K562 (cell line): Measurements from ENCODE around the gene NCOA6. TPM values are rescaled to one million over a fixed set of nuclear protein-coding genes. Genes with fewer than 3 reads are reported as not detected.

Experiments
- BHLHE40 ChIP-seq: IDR thresholded peaks from 2 replicates; pipeline ENCODE4 v1.6.1; 2011; ENCODE audit warnings: low read length, improper control_type of control experiment
- CEBPG ChIP-seq, 3 experiments: fragments of 200-800 bp in 1 of 3; sonication (Bioruptor generic) in 1 of 3; sonication (generic) in 1 of 3; formaldehyde crosslinking in 1 of 3; IDR thresholded peaks in 2 of 3; conservative IDR thresholded peaks in 1 of 3; 2 replicates each; pipeline versions ENCODE4 v1.6.1 to v1.8.0; 2016 to 2022; ENCODE audit warnings: missing compliant biosample characterization in 2 of 3, missing genetic modification characterization in 2 of 3, mild to moderate bottlenecking in 1 of 3, missing genetic modification reagents in 1 of 3
- ETS1 ChIP-seq: conservative IDR thresholded peaks from 2 replicates; pipeline ENCODE4 v1.6.1; 2011; ENCODE audit warnings: low read depth, mild to moderate bottlenecking, low read length; ENCODE audit not compliant: control insufficient read depth
- HSF4 ChIP-seq: fragments of 250-450 bp; sonication (Bioruptor Pico); IDR thresholded peaks from 2 replicates; pipeline ENCODE4 v2.1.2; 2022; ENCODE audit warnings: mild to moderate bottlenecking, moderate library complexity, borderline replicate concordance
- MED1 ChIP-seq: sonication (generic); formaldehyde crosslinking; IDR thresholded peaks from 2 replicates; pipeline ENCODE4 v1.8.1; 2023; ENCODE audit warnings: missing genetic modification reagents, borderline replicate concordance
- MTF1 ChIP-seq: fragments of 250-450 bp; sonication (Bioruptor Pico); IDR thresholded peaks from 2 replicates; pipeline ENCODE4 v1.9.0; 2021; ENCODE audit warnings: moderate library complexity, mild to moderate bottlenecking, inconsistent platforms, borderline replicate concordance
- NR2C1 ChIP-seq, 2 experiments: fragments of 450-650 bp; IDR thresholded peaks; 2 replicates each; pipeline ENCODE4 v1.6.1; 2017; ENCODE audit warnings: mild to moderate bottlenecking in 2 of 2, antibody characterized with exemption in 1 of 2, inconsistent platforms in 1 of 2, missing compliant biosample characterization in 1 of 2, missing genetic modification characterization in 1 of 2
- RBM22 ChIP-seq: fragments of 200-400 bp; formaldehyde crosslinking; IDR thresholded peaks from 2 replicates; pipeline ENCODE4 v1.6.1; 2018; ENCODE audit warnings: low read length, low read depth; ENCODE audit not compliant: poor library complexity, severe bottlenecking
- RFX5 ChIP-seq: IDR thresholded peaks from 2 replicates; pipeline ENCODE4 v1.6.1; 2011; ENCODE audit warnings: low read depth, mild to moderate bottlenecking, improper control_type of control experiment, low read length
- SIRT6 ChIP-seq: IDR thresholded peaks from one replicate; pipeline ENCODE4 v1.6.1; 2012; ENCODE audit warnings: low read depth, mild to moderate bottlenecking, control low read depth, inconsistent platforms, low read length, moderate library complexity
- SMAD4 ChIP-seq: fragments of 250-450 bp; sonication (Bioruptor Pico); conservative IDR thresholded peaks from 2 replicates; pipeline ENCODE4 v1.8.0; 2021; ENCODE audit warnings: inconsistent platforms, mild to moderate bottlenecking, moderate library complexity
- SP1 ChIP-seq: sonication (generic); formaldehyde crosslinking; IDR thresholded peaks from 2 replicates; pipeline ENCODE4 v1.8.1; 2022; ENCODE audit warnings: mild to moderate bottlenecking, missing genetic modification reagents
- TBL1XR1 ChIP-seq, 2 experiments: IDR thresholded peaks; 2 replicates each; pipeline ENCODE4 v1.6.1; 2012; ENCODE audit warnings: improper control_type of control experiment in 2 of 2, low read length in 2 of 2, mild to moderate bottlenecking in 1 of 2
- TFE3 ChIP-seq: fragments of 450-650 bp; formaldehyde crosslinking; IDR thresholded peaks from 2 replicates; pipeline ENCODE4 v1.4.0; 2020; ENCODE audit warnings: mild to moderate bottlenecking, mixed read lengths
- ZBTB2 ChIP-seq: fragments of 450-650 bp; IDR thresholded peaks from 2 replicates; pipeline ENCODE4 v1.6.1; 2016; ENCODE audit warnings: antibody characterized with exemption
- ZMIZ1 ChIP-seq, 2 experiments: fragments of 150-350 bp in 1 of 2; IDR thresholded peaks; 2 replicates each; pipeline ENCODE4 v1.6.1; 2012 to 2016; ENCODE audit warnings: low read depth in 2 of 2, low read length in 2 of 2, mild to moderate bottlenecking in 1 of 2, moderate library complexity in 1 of 2
- ZNF263 ChIP-seq: sonication (generic); formaldehyde crosslinking; IDR thresholded peaks from 2 replicates; pipeline ENCODE4 v1.8.0; 2022; ENCODE audit warnings: mild to moderate bottlenecking, missing genetic modification reagents, borderline replicate concordance
- ZNF282 ChIP-seq: sonication (generic); formaldehyde crosslinking; IDR thresholded peaks from 2 replicates; pipeline ENCODE4 v1.8.1; 2023; ENCODE audit warnings: missing genetic modification reagents
- ZNF384 ChIP-seq: IDR thresholded peaks from 2 replicates; pipeline ENCODE4 v1.6.1; 2012; ENCODE audit warnings: low read depth, low read length, improper control_type of control experiment
- polyA plus RNA-seq, 8 experiments: library from polyadenylated mRNA; depleted of rRNA in 4 of 8; stranded (reverse) in 5 of 8; unstranded in 3 of 8; fragments of >200 nt; fragmentation: Nextera tagmentation in 2 of 8; fragmentation: Illumina TruSeq in 1 of 8; extraction: Ambion mirVana in 2 of 8; extraction: Trizol in 1 of 8; gene quantifications; 2 replicates each; pipeline versions ENCODE4 v1.2.1 to v1.2.3, GENCODE V29; 2011 to 2014; ENCODE audit warnings: inconsistent platforms in 1 of 8, missing spikeins in 1 of 8
- total RNA-seq, 7 experiments: library from RNA; depleted of rRNA in 6 of 7; stranded (reverse); fragments of >200 nt in 6 of 7; fragmentation: Illumina TruSeq in 2 of 7; extraction: Trizol in 2 of 7; gene quantifications; 2 replicates each; pipeline versions ENCODE4 v1.2.1 to v1.2.3, GENCODE V29; 2011 to 2021; ENCODE audit warnings: low replicate concordance in 1 of 7

The NCOA6 gene
- total and polyA plus RNA-seq, 9 of the 15 experiments (the other 6 are each of a cell fraction or from before 2014, with no cell fraction given), result 6.1 to 25.0 (median 9.5) TPM

GRCh38 chr20:34824806-34825529, 483 bp downstream of the NCOA6 start (continued):
- no peak for TF ChIP-seq TFE3
- no peak for TF ChIP-seq RFX5
- TF ChIP-seq ZNF263 (CRISPR knock-in tag), result no peak
- no peak for TF ChIP-seq BHLHE40
- 0 out of 2 replicates have a peak, but pooled peaks have one; percentile 40 for TF ChIP-seq SMAD4 (CRISPR knock-in tag)
- TF ChIP-seq ZNF282 (CRISPR knock-in tag), result no peak
- TF ChIP-seq TBL1XR1 (IDR thresholded peaks at IDR 0.05; ENCODE audit: low read length in 2 of 2), result no peak
- no peak for TF ChIP-seq ZBTB2
- TF ChIP-seq CEBPG (CRISPR knock-in tag; IDR thresholded peaks at IDR 0.05), result peak; percentile 48; the same call in 1 of the 2 replicates
- TF ChIP-seq CEBPG (tag; conservative IDR thresholded peaks at IDR 0.05 in 1 of 2, IDR thresholded peaks at IDR 0.05 in 1 of 2), result no peak
- TF ChIP-seq ETS1, result no peak; the same call in 1 of the 2 replicates
- TF ChIP-seq NR2C1 (IDR thresholded peaks at IDR 0.05), result no peak
- TF ChIP-seq NR2C1 (tag; IDR thresholded peaks at IDR 0.05), result no peak
- no peak for TF ChIP-seq SIRT6
- TF ChIP-seq MED1 (CRISPR knock-in tag), result no peak
- TF ChIP-seq ZMIZ1 (IDR thresholded peaks at IDR 0.05; ENCODE audit: low read depth in 2 of 2, low read length in 2 of 2), result no peak
- TF ChIP-seq HSF4, result no peak
- TF ChIP-seq RBM22, result no peak
- TF ChIP-seq SP1, result no peak; the same call in 1 of the 2 replicates
- no peak for TF ChIP-seq MTF1
- TF ChIP-seq ZNF384, result no peak
